NK-92 treated with Interleukin-12 subunit alpha and Interleukin-12 subunit beta, amount 100 ng/mL, for 24 hours (cell line): Measurements from ENCODE around the gene ARMH4.

ENCODE experiments used
- DNase-seq: peaks from one replicate; lab custom pipeline; 2025; lab: John Stamatoyannopoulos, UW

Gene ARMH4

GRCh38 chr14:58098507-58098906 is 53.5 kb downstream of the ARMH4 start:
- DNase-seq = no peak

- DNase-seq = no peak
These were observed 55.3 kb downstream of the ARMH4 start for GRCh38 chr14:58096731-58097130.

- DNase-seq = no peak
These were observed 60.0 kb downstream of the ARMH4 start for GRCh38 chr14:58091883-58092630.

- no peak for DNase-seq
These were observed 62.4 kb downstream of the ARMH4 start for GRCh38 chr14:58089612-58090011.

- DNase-seq = no peak
These were observed 63.1 kb downstream of the ARMH4 start for GRCh38 chr14:58088961-58089360.

DNA sequence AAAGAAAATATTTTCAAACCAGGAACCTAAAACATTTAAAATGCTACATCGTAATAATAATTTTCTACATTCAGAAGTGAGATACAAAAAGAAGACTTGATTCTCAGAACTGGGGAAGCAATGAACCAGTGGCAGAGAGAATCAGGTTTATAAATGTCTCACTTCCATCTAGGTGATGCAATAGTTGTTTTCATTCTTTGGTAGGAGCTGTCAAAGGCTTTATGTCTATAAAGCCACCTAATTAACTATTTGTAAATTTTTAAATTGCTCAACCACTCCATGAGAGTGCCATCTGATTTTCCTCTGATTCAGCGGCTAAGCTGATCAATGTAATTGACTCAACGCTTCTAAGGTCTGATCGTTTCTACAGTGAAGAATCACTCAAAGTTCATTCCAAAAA is 66.1 kb downstream of the ARMH4 start:
- DNase-seq = no peak

DNA sequence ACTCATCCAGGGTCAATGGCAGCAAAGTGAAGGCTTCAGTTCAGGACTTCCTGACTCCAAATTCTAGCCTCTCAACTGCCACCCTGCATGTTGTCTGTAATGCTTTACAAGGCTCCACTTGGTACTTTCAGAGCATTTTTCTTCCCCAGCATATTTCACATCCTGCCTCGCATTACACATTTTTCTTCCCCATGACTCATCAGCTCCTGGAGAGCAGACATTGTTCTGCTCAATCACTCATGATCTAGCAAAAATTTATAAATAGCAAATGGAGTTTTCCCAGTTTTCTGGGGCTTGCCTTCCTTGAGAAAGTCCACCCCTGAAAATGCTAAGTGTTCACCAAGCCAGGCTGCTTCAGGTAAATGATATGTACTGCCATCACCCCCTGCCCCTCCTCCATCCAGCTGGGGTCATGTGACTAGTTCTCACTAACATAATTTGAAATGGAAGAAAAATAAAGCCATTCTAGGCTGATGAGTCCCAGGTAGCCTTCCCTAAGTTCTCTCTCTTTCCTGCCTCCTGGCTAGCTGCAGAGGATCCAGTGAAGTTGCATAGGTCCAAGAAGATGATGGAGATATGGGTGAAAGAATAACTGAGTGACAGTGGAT is 69.4 kb downstream of the ARMH4 start:
- DNase-seq = no peak

DNA sequence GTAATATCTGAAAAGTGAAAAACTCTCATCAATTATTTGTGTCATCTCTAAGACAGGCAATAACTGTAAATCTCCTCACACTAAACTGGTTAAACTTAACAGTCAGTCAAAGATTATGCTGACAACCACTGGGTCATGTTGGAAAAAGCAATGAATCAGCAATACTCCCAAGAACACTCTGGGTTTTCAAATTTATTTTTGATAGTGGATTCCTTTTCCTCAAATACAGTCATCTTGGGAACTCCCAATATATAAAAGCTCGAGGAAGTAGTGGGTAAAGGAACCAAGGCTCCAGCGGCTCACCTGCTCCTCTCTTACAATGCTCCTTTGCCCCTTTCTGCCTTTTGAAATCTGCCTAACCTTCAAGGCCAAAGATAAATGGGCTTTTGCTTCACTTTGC is 70.0 kb downstream of the ARMH4 start:
- DNase-seq = no peak

GRCh38 chr14:58078471-58078870 is 73.5 kb downstream of the ARMH4 start:
- DNase-seq = no peak

DNA sequence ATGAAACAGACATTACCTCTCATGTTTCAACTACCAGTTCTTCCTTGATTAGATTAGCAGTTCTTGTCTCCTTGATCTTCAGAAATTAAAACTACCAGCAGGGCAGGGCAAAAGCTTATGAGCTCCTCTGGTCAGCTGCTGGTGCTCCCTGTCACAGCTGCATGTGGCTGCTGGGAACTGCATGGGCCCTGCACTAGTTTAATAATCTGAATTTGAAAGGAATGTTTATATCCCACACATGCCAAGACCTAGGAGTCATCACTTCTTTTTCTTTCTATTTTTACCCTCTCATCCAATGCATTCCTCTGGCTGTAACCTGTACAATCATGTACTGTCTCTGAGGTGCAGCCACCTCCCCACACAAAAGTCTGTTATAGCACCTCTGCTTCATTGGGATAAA is 73.9 kb downstream of the ARMH4 start:
- no peak for DNase-seq

DNA sequence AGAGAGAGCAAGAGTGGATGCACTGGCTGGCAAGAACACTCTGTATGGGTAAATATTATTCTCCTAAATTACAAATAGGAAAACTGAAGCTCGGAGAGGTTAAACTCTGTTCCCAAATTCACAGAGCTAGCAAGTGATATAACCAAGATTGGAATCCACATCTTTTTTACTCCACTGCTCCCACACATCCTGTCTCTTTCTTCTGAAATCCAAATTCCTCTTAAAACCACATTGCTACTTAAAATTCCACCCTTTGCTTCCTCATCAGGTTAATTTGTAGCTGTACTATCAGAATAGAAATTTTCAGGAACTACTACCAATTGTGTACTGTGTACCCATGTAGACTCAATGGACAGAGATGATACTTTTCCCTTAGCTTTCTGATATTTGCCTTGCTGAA is 74.4 kb downstream of the ARMH4 start:
- DNase-seq = no peak

DNA sequence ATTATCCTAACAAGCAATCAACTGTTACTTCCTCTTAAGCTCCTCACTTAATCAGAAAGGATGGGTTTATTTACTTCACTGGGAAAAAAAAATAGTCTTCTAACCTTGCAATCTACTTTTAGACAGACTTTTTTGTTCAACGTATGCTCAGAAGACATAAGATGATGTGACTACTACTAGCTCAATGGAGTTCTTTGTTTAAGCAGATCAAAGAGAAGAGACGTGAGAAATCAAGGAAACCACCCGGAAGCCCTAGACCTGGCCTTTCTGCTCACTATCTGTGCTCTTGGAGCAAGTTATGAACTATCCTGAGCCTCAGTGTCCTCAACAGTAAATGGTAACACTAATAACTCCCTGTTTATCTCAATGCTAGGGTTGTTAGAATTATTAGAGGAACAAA is 78.5 kb downstream of the ARMH4 start:
- DNase-seq = no peak

- DNase-seq = no peak
These were observed 79.5 kb downstream of the ARMH4 start for GRCh38 chr14:58072288-58073071.

GRCh38 chr14:58071341-58071740 is 80.7 kb downstream of the ARMH4 start:
- DNase-seq = no peak

- DNase-seq = no peak
These were observed 83.7 kb downstream of the ARMH4 start for GRCh38 chr14:58068306-58068705.

DNA sequence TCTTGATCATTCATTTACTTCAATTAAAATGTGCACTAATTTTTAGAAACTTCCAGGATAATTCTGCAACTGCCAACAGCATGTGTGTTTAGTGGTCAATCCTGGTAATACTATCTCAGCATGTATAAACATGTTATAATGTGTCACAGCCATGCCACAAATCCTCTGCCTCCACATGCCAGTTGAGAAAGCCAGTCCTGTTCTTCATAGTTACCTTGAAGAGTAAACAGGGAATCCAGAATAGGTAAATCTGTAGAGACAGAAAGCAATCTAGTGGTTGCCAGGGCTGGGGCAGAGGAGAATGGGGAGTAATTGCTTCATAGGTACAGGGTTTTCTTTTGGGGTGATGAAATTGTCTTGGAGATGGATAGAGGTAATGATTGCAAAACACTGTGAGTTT is 85.9 kb downstream of the ARMH4 start:
- DNase-seq = no peak

- no peak for DNase-seq
These were observed 90.4 kb downstream of the ARMH4 start for GRCh38 chr14:58061581-58061980.

DNA sequence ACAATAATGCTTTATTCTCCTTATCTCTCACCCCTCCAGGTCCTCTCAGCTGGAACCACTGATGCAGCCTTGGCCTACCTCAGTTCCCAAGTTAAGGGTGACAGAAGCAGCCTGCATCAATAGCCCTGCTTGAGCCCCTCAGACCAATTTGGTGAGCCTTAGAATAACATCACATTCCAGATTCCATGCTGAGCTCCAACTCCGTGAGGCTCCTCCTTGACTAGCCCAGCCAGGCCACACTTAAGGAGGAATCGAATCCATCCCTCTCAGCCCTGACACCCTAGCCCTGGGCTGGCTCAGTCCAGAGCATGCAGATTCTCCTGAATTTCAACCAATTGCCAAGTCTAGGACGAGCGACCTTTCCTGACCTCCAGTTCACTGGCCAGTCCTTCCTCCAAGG is 91.1 kb downstream of the ARMH4 start:
- no peak for DNase-seq

- no peak for DNase-seq
These were observed 91.9 kb downstream of the ARMH4 start for GRCh38 chr14:58060077-58060476.

GRCh38 chr14:58059126-58059525 is 92.9 kb downstream of the ARMH4 start:
- no peak for DNase-seq

GRCh38 chr14:58055497-58056010 is 96.5 kb downstream of the ARMH4 start:
- no peak for DNase-seq

DNA sequence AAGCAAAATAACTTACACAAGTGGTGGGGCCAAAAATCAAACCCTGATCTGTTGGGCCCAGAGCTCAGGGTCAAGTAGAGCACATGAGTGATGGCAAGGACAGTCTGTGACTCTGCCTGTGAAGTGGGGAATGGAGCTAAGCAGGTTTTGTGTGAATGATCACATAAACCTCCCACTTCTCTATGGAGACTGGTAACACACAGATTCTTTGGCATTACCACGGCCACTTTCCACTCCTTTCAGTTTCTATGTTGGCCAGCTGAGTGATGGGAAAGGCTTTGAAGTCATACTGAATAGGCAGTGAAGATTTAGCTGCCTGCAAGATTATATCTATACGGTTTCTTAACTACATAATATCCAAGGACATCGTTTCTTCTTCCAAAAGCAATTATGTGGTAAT is 97.9 kb downstream of the ARMH4 start:
- no peak for DNase-seq

DNA sequence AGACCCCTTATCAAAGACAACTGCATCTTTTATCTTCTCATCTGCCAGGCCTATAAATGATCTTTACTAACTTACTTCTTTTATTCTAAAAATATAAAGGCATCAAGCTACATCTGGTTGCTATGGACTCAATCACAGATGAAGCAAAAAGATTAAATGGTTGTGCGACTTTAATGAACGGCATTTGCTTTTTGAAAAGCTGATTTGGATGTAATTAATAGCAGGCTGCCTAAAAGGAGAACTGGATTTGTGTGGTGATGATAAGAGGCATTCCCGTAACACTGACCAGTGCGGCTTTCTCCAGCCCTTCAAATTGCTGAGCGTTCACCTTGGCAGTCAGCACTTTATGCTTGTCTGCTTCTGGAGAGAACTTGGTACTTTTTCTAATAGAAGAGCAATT is 103.8 kb downstream of the ARMH4 start:
- no peak for DNase-seq
